ENCODE results near the gene GRIA1. TPM values are rescaled to one million over a fixed set of nuclear protein-coding genes. Genes with fewer than 3 reads are reported as not detected.

The GRIA1 gene
- total RNA-seq, 1 donor from 2014 or later: not detected

DNA sequence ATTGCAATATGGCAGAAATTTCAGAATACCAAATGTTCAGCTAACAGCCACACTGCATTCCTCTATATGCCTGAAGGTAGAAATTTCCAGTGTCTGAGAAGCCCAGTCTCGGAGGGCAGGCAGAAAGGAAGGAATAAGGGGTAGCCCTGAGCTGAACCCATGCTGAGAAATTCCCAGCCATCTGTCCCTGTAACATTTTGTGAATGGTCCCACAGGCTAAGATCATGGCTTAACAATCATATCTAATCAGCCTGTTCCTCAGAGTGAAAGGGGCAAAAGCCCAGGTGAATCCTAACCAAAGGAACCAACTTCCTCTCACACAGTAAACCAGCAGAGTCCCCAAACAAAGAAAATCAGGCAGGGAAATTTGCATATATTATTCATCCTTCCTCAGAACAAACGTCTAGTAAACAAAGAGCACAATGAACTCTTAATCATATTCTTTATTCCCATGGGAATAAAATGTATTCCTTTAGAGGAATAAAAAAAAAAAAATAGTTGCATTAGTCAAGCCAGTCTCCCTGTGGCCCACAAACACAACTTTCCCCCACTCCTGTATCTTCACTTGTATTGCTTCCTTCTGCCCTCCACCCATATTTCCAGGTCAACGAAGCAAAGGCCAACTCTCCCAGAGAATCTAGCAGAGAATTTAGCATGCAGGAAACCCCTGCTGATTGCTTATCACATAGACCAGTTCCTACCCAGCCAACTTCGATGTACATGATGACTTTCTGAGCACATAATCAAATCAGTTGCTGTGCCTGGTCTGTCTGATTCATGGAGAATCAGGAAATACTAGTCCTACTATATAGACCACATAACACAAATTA, 290.6 kb downstream of the GRIA1 start:
- no peak for DNase-seq (ENCODE audit: low spot score)

DNA sequence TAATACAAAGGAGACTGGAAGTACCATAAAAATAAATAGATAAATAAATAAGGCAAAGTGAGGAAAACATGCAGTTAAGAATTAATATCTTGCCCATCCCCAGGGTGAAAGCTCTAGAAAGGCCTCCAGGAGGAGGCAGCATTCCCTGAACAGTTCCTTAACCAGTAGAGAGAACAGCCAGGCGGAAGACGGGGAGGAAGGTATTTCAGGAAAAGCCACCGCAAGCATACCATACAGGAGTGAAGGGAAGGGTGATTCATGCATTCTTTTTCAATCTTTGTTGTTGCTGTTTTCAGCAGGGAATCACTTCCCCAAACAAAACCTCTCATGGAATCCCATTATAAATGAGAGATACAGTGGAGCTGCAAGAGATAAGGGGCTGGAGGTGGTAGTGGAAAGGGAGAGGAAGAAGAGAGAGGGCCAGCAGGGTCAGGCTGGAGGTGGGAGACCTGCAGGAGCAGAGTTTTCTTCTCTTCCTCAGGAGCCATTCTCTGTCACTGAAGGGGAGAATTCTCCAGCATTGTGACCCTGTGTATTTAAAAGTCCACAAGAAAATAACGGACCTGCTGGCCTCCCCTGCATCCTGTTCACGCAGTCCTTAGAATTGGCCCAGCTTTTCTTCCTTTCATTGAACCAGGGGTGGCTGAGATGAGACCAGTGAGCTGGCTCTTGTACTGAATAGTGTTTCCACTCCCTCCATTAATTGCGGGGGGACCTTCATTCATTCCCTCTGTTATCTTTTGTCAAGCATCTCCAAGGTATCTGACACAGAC, 292.3 kb downstream of the GRIA1 start:
- no peak for DNase-seq (ENCODE audit: low spot score)

DNA sequence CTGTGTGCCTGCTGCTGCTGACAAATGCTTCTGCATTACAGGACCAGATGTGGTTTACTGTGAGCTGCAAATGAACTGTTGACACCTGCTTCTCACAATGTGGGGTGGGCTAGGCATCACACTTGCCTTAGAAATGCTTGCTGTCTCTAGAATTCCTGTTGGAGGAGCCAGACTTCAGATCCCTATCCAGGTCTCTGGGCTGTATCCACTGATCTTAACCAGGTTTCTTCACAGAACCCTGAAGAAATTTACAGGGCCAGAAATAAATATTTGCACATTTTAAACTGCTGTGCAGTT, 292.8 kb downstream of the GRIA1 start:
- no peak for DNase-seq (ENCODE audit: low spot score)

DNA sequence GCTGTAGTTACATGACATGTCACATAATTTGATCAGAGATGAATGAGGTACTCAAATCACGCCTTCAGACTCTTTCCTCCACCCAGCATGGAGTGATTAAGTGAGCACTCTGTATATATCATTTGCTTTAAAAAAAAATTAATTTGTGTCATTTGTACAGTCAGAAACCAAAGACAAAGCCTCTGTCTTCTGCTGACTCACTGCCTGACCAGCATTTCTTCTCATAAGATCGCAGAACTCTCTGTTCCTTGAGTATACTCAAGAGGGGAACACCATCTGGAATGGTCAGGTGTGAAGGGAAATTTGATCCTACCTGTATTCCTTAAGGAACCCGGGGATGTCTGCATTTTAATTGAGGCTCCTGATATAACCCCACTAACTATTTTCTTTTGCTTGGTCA, 293.8 kb downstream of the GRIA1 start:
- DNase-seq (ENCODE audit: low spot score): no peak

DNA sequence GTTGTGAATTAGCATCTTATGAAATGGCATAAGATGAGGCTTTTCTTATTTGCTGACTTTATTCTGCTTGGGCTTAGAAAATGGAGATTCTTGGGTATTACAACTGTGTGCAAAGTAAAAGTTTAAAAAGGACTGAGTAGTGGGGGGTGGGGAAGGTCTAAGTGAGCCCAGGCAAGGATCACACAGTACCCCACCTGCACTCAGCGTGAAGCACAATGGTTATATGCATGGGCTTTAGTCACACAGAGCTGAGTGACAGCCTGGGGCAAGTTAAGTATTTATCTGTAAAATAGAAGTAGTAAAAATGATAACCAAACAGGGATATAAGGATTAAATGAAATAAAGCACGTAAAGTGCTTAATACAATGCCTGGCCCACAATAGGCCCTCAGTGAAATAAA, 300.9 kb downstream of the GRIA1 start:
- DNase-seq (ENCODE audit: low spot score): no peak

DNA sequence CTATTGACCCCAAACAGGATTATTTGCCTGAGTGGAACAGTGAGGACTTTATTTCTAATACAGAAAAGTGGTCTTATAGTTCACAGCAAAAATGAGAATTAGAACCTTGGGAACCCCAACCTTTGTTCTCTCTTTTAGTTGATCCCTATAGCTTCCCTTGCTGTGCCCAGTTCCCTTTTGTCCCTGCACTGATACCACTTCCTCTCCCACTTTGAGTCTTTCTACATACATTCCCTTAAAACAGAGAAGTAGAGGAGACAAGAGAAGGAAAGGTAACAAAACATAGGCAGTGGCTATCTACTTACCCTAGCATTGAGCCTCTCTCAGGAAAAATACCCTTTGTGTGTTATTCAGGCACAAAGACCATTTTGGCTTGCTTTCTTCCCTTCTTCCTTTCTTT, 301.8 kb downstream of the GRIA1 start:
- no peak for DNase-seq (ENCODE audit: low spot score)

DNA sequence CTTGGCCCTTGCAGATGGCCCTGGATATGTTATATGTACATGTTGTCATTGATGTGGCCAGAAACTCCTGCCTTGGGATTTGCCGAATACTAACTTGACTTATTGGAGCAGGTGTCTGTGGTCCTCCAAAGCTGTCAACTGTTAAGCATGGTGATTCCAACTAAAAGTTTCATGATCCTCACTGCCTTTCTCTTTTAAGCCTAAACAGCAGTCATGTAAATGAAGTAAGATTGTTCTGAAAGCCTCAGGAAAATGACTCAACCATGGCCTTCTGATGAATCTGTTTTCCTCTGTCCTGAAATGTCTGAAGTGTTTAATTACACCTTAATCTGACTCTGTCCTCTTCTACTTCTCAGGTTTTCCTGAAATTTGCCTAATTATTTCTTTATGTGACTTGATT, 303.2 kb downstream of the GRIA1 start:
- no peak for DNase-seq (ENCODE audit: low spot score)

DNA sequence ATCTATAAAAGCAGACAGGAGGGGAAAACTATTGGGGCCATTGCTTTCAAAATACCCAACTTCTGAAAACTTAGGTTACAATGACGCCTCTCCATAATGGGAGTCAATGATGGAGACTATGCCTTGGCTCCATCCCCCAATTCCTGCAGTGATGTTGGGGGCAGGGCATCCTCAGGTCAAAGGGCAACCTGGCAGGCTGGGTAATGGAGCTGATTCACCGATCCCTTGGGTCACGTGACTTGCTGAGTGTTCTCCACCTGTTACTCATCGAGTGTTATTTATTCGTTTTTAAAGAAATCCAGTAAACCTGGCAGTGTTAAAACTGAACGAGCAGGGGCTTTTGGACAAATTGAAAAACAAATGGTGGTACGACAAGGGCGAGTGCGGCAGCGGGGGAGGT, 303.9 kb downstream of the GRIA1 start:
- no peak for DNase-seq (ENCODE audit: low spot score)

DNA sequence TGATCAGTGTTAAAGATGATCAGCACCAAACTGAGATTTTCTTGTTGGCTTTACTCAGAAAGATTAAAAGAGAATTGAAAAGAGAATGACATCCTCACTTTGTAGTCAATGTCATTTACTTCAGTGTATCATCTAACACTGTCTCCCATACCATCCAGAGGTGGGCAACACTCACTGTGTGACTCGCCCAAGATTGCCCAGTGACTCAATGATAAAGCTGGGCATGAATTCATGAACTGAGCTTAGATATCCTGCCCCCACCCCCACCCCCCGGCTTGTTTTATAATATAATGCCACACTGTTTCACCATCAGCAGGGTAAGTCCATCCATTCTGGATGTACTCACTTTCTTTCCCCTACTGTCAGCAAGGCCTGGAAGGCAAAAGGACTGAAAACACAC, 306.1 kb downstream of the GRIA1 start:
- DNase-seq (ENCODE audit: low spot score): no peak

DNA sequence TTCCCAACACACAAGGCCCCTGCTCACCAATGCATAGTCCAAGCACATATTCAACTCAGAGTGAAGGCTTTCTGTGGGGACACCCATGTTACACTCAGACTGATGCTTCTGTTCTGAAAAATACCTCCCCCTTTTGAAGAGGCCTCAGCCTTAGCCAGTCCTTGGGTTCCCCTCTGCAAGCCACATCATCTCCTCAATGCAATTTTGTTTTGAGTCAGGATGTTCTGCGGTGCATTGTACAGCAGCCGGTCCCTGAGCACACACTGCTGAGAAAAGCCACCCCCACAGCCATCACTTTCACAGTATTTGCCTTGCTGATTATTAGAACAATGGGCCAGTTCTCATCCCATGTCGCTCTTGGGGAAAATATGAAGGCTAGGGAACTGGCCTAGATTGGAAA, 307.0 kb downstream of the GRIA1 start:
- DNase-seq (ENCODE audit: low spot score): no peak

DNA sequence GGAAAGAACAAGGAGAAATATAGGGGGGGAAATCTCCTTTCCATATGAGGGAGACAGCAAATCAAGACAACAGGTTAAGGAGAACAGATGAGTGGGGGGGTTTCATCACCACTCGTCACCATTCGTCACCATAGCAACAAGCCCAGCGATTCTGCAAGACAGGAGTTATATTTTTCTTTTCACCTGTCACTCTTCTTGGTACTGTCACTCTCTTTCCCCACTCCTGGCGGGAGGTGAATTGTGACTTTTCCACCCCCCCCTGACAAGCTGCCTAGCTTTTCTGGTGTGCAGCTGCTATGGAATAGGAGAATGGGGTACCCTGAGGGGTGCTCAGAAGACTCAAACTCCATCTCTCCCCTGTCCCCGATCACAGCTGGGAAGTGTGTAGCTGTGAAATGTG, 308.4 kb downstream of the GRIA1 start:
- no peak for DNase-seq (ENCODE audit: low spot score)

DNA sequence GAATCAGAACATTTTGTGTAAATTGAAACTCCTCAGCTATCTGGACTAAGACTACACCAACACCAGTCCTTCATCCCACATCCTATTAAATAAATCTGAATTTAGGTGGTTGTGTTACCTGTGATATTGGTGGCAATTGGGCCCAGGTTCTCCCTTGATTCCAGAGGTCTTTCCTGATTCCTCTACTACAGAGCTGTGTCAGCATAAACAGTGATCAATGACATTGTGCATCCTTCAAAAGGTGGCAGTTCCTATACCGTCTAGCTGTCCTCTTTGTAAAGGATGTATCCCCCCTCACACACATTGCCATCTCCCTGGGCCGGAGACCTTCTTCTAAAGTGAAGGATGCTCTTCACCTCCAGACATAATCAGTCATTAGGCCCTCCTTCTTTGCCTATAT, 309.0 kb downstream of the GRIA1 start:
- DNase-seq (ENCODE audit: low spot score): no peak

DNA sequence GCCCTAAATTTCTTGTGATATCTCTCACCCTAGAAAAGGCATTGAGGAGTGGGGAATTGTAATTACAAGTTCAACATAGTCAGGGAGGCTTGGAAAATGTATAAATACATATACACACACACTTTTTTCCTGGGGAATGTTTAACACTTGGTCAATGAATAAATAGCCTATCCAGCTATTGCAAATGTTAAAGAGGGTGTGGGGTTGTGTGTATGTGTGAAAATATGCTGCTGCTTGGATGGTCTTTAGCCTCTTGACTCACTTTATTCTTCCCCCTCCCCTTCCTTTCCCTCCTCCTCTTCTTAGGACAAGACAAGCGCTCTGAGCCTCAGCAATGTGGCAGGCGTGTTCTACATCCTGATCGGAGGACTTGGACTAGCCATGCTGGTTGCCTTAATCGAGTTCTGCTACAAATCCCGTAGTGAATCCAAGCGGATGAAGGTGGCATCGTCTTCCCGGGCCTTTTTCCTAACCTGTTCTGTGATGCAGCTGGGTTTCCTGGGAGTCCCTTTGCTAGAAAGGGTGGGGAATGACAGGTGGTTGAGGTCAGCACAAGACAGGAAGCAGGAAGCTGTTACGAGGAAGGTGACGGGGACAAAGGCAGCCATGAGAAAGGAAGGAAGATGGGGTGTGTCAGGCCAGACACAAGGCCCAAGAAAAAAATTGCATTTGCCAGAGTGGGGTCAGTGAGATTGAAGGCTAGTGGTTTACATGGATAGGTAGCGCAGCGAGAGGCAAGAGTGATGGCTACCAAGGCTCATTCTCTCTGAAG, 311.8 kb downstream of the GRIA1 start:
- DNase-seq (ENCODE audit: low spot score): no peak

DNA sequence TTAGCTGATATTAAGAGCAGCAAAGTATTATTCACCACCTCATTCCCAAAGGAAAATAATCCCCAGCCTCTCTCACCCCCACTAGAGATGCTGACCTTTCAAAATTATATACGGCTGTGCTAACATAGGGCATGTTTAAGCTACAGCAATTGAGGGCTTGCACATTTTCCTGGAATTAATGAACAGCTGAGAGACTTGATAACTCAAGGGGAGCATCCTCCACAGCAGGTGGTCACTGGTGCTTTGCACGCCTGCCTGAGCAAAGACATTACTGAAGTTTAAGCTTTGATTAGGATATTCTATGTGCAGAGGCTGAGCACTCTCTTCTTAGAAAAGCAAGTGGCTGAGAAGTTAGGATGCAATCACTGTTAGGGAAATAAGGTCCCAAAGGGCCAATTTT, 317.3 kb downstream of the GRIA1 start:
- no peak for DNase-seq (ENCODE audit: low spot score)

DNA sequence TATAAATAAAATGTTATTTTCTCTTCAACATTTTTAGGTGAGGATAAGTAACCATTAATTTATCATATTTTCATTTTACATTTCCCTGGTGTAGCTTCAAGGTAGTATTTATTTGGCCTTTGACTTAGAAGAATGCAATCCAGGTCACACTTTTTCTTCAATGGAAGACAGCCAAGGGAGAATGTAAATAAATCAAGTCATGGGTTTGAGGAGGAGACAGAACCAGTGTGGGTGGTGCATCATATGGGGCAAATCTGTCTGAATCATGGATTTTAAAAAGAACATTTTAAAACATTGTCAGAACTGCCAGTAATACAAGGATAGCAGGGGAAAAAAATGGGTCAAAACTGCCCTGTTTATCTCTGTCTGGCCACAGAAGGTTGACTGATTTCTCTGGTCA, 318.7 kb downstream of the GRIA1 start:
- no peak for DNase-seq (ENCODE audit: low spot score)

DNA sequence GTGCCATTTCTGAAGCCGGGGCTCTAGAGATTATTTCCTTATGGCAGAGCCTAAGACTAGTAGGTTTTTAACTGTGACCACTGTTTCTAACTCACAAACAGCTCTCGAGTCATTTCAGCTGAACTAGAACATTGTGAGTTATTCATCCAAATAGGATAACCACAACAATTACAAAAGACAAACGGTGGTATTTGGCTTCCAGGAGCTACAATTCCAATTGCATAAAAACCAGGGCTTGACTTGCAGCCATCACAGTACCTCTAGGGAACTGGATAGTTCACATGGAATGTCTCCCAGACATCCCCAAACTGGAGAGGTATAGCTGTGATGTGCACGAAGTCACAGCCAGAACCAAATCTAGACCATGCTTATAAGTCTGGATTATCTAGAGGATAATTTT, 323.4 kb downstream of the GRIA1 start:
- no peak for DNase-seq (ENCODE audit: low spot score)

DNA sequence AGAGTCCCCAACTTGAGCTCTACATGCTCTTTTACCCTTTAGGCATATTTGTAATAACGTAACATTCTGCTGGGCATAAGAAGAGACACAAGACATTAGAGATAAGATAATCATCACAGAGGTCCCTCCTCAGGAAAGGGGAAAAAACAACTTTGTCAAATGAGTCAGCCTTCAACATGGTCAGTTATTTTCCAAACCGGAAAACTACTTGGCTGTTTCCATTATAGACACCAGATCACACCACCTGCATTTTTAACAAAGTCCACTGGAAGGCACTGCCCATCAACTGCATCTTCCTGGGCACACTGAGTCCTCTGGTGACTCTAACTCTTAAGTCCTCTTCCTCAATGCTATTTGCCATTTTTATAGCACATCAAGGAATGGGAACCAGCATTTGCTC, 326.4 kb downstream of the GRIA1 start:
- no peak for DNase-seq (ENCODE audit: low spot score)

DNA sequence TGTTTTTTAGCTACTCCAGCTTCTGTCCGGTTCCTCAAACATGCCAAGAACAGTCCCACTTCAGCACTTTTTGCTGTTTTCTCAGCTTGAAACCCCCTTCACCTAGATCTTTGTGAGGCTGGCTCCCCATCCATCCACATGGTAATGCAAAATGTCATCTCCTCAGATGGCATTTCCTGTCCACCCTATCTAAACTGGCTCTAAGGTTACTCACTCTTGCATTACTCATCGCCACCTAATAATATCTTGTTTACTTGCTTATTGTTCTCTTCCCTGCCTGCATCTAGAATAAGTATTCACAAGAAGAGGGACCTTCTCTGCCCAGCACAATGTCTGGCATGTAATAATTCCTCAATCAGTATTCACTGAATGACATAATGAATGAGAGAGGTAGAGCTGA, 328.2 kb downstream of the GRIA1 start:
- DNase-seq (ENCODE audit: low spot score): no peak

DNA sequence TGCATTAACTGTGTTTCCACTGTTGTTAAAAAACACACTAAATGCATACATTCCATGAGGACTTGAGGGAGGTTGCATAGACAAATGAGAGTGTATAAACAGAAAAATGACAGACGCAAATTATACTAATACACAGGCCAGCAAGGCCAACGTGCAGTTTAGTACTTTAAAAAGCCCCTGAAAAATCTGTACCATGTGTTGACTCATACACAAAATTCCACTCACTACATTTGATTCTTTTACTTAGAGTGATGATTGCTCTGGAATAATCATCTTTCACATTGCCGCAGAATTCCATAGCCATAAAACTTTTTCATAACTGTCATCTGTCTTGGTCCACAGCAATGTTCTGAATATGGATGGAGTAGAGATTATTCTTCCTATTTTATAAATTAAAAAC, 332.6 kb downstream of the GRIA1 start:
- no peak for DNase-seq (ENCODE audit: low spot score)

DNA sequence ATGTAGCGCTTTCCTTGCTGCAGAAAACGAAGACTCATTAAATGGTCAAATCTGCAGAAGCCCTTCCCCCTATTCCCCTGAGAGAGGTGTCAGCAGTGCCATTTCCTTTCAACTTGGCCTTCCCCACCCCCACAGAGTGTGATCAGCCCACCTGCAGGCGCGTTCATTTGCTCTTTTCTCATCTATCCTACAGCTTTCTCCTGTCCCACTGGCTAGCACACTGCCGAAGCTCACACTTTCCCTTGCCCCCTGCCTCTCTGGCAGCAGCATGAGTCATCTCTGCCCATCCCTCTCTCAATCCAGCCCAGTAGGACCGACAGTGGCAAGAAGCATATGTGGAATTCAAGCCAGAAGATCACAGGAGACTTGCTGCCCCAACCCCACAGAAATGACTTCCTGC, 334.4 kb downstream of the GRIA1 start:
- DNase-seq (ENCODE audit: low spot score): no peak

DNA sequence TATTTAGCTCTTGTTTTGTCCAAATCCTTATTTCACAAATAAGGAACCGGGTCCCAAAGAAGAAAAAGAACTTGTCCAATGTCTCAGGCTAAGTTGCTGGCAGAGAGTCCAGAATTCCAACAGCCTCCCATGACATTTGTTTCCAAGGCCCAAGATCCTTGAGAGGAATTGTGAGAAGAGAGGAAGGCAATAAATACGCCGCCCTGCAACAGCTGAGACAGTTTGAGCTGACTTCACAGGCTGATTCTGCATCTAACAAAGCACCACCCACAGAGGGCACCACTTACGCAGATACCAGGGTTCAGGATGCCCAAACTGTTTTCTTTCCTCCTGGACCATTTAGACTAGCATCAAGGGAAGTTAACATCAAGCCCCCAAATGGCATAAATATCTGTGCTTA, 336.9 kb downstream of the GRIA1 start:
- DNase-seq (ENCODE audit: low spot score): no peak

DNA sequence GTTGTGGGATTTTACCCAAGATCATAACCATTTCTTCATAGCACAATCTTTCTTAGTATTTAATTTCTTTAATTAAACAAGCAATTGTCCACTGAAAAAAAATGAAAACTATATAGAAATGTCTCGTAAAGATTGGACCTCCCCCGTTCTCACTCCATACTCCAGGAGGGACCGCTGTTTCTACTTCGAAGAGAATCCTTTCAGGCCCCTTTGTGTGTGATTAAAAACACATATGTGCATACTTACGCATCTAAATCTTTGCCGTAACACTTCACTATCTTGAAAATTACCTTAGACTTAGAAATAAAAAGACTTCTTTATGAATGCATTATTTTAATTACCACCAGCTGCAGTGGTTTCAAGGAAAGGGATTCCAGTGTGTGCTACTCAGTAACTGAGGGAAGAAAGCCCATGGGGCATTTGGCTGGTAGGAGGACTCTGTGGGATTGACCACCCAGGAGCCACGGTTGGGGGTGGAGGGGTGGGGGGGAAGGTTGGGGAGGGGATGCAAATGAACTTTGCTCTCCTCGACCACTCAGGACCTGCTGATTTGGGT, 339.1 kb downstream of the GRIA1 start:
- DNase-seq (ENCODE audit: low spot score): no peak

DNA sequence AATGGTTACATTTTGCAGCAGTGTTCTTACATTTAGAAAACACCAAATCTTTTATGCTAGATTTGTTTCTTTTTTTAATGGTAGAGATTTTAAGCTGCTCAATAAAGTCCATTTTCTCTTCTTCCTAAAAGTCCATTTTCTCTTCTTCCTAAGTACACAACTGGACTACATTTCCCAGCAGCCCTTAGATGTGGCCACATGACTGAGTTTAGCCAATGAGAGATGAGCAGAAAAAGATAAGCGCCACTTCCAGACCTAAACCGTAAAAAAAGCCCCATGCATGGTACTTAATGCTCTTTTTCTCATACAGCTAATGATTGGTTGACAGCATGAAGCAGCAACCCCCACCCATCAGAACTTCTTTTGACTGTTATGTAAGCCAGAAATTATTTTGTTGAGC, 341.5 kb downstream of the GRIA1 start:
- no peak for DNase-seq (ENCODE audit: low spot score)

Measured in ureter (tissue), 1 donor.